ENCODE data around the gene ACRBP.

DNA sequence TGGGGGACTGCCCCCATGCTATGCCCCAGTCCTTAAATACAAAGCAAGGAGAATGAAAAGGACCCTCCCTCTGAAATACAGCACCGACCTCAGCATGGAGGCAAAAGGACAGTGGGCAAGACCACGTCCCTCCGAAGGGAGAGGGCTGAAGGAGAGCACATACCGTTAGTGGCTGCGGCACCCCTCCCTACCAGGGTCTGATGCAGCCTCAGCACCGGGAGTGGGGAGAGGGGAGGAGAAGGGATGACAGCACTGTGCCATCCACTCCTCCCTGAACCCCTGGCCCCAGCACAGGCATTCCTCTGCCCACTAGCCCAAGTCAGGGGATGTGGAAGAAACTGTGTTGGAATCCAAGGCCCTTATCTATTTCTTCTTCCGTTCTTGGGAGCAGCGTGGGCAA lies 3.6 kb upstream of the ACRBP start:
- TF ChIP-seq CTCF (conservative IDR thresholded peaks at IDR 0.05) (no peak), ZFX (IDR thresholded peaks at IDR 0.05) (no peak)

All from C4-2B (cell line).